AG09319 (cell line): ENCODE measurements around the gene ADCY5.
A peak's percentile ranks its signal among the peaks of the same experiment; 100 is the strongest.

Experiments used
- DNase-seq: peaks from one replicate; pipeline ENCODE4 v3.0.0-alpha.2; 2010; ENCODE audit warnings: low read depth; ENCODE audit errors: extremely low read depth
- TF ChIP-seq, protein P1 (sequence below): IDR thresholded peaks from 2 replicates; pipeline ENCODE4 v1.5.1; 2011; ENCODE audit warnings: low read depth, mild to moderate bottlenecking, inconsistent platforms, low read length, moderate library complexity

The ADCY5 gene

DNA sequence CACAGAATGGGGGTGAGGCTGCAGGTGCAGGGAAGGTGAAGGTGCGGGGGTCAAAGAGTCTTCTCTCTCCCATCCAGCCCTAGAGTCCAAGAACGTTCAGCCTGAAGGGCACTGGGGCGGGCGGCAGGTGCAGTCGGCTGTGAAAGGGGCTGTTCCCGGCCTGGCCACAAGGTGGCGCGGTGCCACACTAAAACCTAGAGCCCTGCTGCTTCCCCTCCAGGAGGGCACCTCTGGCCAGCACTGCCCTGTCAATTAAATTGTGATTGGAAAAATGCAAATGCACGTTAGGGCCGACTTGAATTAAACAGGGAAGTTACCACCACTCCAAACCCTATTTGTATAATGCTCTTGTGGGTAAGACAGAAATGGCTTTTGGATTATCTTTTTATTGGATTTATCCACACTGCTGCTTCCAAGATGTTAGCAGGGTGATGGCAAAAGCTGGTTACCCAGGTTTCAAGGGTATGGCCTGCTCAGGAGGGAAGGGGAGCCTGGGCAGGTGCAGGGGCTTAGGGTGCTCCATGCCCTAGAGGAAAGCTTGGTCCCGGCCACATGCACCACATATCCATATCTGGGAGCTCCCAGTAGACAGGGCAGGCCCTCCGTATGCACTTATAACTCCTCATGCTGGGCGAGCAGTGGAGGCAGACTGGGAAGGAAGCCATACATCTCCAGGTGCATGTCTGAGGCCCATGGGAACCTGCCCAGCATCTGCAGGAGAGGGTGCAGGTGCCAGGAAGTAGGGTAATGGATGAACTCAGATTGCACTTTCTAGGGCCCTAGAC lies 119.8 kb downstream of the ADCY5 start:
- TF ChIP-seq, protein P1, sequence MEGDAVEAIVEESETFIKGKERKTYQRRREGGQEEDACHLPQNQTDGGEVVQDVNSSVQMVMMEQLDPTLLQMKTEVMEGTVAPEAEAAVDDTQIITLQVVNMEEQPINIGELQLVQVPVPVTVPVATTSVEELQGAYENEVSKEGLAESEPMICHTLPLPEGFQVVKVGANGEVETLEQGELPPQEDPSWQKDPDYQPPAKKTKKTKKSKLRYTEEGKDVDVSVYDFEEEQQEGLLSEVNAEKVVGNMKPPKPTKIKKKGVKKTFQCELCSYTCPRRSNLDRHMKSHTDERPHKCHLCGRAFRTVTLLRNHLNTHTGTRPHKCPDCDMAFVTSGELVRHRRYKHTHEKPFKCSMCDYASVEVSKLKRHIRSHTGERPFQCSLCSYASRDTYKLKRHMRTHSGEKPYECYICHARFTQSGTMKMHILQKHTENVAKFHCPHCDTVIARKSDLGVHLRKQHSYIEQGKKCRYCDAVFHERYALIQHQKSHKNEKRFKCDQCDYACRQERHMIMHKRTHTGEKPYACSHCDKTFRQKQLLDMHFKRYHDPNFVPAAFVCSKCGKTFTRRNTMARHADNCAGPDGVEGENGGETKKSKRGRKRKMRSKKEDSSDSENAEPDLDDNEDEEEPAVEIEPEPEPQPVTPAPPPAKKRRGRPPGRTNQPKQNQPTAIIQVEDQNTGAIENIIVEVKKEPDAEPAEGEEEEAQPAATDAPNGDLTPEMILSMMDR: peak; percentile 93
- DNase-seq: peak; percentile 12

DNA sequence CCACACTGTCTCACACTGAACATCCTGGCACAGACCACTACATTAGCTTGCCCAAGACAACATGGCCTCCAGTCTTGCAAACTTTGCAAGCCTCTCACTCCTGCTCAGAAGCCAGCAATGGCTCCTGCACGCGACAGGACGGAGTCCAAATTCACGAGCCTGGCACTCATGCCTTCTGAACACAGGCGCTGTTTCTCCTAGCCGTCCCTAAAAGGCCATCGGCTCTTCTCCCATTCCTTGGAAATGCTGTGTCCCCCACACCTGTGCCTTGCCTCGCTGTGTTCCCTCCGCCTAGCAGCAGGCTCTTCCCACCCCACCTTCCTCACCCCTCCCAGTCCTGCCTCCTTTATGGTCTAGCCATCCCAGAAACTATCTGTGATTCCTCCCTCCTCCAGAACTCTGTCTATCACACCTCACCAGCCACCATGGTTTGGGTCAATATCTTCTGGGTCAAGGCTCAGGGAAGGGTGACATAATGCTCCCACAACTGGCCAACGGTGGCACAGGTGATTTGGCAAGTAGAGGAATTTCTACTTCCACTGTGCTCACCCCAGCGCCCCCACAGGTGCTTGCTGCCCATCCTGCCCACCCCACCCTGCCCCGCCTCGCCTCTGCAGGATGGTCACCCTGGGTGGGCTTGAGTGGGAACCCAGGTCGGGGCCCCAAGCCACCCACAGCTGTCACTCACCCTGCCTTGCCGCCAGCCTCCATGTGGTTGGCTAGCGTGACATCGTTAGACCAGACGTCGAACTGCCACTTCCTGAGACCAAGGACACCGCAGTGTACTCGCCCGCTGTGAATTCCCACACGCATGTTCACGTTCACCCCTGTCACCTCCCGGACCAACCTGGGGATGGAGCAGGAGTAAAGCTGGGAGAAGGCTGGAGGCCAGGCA lies 120.7 kb downstream of the ADCY5 start:
- DNase-seq: no peak
- TF ChIP-seq, protein P1: no peak

DNA sequence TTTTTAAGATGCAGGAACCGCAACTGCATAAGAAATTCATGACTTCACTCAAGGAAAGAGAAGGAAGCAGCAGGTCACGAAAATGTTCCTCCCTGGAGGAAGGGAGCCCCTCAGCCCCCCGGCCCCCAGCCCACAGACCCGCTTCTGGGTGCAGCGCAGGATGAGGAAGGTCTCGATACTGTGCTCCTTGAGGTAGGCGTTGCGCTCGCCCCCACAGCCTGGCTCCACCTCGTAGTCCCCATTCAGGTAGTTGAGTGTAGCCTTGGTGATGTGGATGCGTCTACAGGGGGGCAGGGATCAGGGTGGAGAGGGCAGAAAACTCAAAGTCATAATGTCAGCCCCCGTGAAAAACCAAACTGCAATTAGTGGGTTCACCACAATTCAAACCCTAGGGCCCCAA lies 121.4 kb downstream of the ADCY5 start:
- TF ChIP-seq, protein P1: no peak

DNA sequence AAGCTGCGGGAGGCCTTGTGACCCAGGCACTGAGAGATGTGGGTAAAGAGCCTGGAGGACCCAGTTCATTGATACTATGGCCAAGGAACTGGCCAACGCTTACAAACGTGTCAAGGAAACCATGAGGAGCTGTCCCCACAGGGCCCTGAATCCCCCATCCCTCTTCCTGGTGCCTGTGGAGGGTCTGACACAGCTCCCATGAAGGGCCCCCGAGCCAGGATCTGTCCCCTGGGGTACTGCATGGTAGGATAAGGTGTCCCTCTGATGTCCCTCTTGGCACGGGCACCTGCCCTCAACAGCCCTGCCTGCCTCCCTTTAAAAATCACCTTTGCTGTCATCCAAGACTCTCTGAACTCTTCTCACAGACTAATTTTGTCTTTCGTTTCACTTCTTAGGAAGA lies 122.4 kb downstream of the ADCY5 start:
- TF ChIP-seq, protein P1: no peak
- DNase-seq: no peak

More for the DNA sequence above, 121.4 kb downstream of the ADCY5 start:
- no peak for DNase-seq

DNA sequence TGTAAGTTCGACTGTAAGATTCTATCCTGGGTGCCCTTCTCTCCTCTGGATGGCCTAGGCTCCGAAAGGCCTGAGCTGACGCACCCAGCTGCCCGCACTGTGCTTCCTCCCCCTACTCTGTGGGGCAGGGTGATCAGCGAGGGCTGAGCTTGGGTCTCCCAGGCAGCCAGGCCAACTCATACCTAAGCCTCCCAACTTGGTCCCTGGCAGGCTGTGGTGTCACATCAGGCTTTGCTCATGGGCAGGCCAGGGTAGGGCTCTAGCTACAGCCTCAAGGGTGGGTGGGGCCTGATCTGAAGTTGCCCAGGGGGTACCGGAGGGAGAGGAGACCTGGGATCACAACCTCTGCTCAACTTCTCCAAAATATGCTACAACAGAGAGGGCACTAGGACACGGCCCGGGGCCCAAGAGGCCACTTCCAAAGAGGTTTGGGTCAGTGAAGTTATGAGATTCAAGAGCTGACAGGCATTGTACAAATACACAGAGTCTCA lies 123.1 kb downstream of the ADCY5 start:
- no peak for DNase-seq
- TF ChIP-seq, protein P1: no peak

DNA sequence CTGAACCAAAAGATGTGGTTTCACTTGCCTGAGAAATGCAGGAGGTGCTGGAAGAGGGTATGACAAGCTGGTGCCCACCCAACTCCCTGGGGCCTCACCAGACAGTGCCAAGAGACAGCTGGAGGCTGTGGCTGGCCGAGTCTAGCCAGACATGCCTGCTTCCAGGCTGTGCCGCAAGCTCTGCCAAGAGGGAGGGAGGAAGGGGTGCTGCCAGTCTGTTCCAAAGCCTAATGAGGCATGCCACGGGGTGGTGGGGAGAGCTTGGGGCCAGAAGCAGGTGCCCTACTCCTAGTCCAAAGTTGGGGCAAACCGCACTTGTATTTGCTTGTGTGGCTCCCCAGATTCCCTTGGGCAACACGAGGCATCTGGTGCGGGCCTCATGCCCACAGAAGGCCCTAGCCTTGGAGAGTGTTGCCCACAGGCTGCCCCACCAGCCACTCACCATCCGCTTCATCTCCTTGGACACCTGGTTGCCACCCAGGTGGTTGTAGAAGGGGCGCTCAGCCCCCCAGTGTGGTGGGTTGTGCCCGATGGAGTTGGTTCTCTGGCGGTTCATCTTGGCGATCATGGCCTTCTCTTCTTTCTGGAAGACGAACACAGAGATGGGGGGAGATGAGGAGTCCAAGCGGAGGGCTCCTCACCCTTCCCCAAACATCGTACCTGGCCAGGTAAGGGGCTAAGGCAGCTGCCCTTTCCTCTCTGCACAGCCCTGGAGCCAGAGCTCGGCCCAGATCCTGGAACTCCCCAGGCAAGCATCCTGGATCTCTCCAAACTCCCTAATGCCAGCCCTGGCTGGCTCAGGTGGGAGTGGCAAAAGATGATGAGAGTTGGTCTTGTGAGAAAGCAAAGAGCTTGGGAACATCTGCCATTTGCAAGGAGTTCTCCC lies 123.8 kb downstream of the ADCY5 start:
- TF ChIP-seq, protein P1: no peak
- DNase-seq: no peak
